ENCODE measurements around the gene ABCA9.

ABCA9 gene

GRCh38 chr17:69066482-69066881, 5.8 kb upstream of the ABCA9 start:
- TF ChIP-seq SIN3A (IDR thresholded peaks at IDR 0.05; ENCODE audit: borderline replicate concordance, insufficient read depth, low read length) (no peak), POLR2AphosphoS5 (IDR thresholded peaks at IDR 0.05; ENCODE audit: low read depth, low read length) (no peak), TAF1 (IDR thresholded peaks at IDR 0.05; ENCODE audit: borderline replicate concordance, insufficient read depth, low read length) (no peak), REST (IDR thresholded peaks at IDR 0.05; ENCODE audit: insufficient read depth in 1 of 2, low read depth in 2 of 2, low read length in 2 of 2) (no peak), FOXP2 (optimal IDR thresholded peaks at IDR 0.05; ENCODE audit: borderline replicate concordance, extremely low read depth, extremely low read length, insufficient read depth) (no peak)

GRCh38 chr17:69065113-69065512, 4.4 kb upstream of the ABCA9 start:
- no peak for TF ChIP-seq TAF1 (IDR thresholded peaks at IDR 0.05; ENCODE audit: borderline replicate concordance, insufficient read depth, low read length)
- TF ChIP-seq REST (IDR thresholded peaks at IDR 0.05; ENCODE audit: insufficient read depth in 1 of 2, low read depth in 2 of 2, low read length in 2 of 2), result no peak

GRCh38 chr17:69064476-69064875, 3.7 kb upstream of the ABCA9 start:
- TF ChIP-seq SIN3A (IDR thresholded peaks at IDR 0.05; ENCODE audit: borderline replicate concordance, insufficient read depth, low read length), result no peak
- TF ChIP-seq FOXP2 (optimal IDR thresholded peaks at IDR 0.05; ENCODE audit: borderline replicate concordance, extremely low read depth, extremely low read length, insufficient read depth), result no peak
- TF ChIP-seq REST (IDR thresholded peaks at IDR 0.05; ENCODE audit: insufficient read depth in 1 of 2, low read depth in 2 of 2, low read length in 2 of 2), result no peak
- TF ChIP-seq TAF1 (IDR thresholded peaks at IDR 0.05; ENCODE audit: borderline replicate concordance, insufficient read depth, low read length), result no peak
- no peak for TF ChIP-seq POLR2AphosphoS5 (IDR thresholded peaks at IDR 0.05; ENCODE audit: low read depth, low read length)

DNA sequence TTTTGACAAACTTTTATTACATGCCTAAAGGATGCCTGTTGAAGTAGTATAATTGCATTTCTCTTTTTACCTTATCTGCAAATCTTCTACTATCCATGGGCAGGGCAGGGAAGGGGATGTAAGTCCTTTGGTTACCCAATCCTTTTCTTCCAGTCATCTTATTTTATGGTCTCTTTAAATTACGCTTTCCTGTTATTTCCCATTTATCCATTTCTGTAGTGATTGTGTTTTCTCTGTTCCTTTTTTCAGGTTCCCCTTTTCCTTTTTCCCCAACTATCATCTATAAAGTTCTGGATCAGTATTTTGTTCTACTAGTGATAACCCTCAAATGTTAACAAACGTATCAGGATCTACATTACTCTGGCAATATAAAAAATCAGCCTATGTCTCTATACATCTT, 3.3 kb upstream of the ABCA9 start:
- TF ChIP-seq POLR2AphosphoS5 (IDR thresholded peaks at IDR 0.05; ENCODE audit: low read depth, low read length) (no peak), SIN3A (IDR thresholded peaks at IDR 0.05; ENCODE audit: borderline replicate concordance, insufficient read depth, low read length) (no peak), REST (IDR thresholded peaks at IDR 0.05; ENCODE audit: insufficient read depth in 1 of 2, low read depth in 2 of 2, low read length in 2 of 2) (no peak), TAF1 (IDR thresholded peaks at IDR 0.05; ENCODE audit: borderline replicate concordance, insufficient read depth, low read length) (no peak), FOXP2 (optimal IDR thresholded peaks at IDR 0.05; ENCODE audit: borderline replicate concordance, extremely low read depth, extremely low read length, insufficient read depth) (no peak)

DNA sequence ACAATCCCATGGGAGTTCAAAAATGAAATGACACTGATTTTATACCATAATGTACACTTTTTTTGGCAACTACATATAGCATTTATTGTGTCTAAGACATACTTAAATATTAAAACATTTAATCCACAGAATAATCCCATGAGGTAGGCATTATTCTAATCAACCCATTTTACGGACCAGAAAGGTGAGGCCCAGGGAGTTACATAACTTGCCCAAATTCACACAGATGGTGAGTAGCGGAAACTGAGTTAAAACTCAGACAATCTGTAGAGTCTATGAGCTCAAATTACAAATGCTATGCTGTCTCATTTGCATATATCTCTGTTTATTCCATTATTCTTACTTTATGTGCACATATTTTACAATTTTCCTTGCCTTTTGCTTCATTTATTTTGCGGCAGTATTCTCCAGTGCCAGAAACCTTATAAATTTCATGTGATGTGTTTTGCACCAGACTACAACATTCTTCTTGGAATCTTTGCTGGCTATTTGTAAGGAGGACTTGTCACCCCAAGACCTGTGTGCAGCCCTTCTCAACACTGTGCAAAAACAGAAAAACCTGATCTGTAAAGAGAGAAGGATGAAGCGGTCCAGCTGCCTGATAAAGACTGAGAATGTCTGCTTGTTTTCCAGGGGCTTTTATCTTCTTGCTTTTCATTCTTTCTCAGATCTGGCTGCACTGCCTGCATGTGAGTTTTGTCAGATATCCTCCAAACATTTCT, 2.3 kb upstream of the ABCA9 start:
- TF ChIP-seq POLR2AphosphoS5 (IDR thresholded peaks at IDR 0.05; ENCODE audit: low read depth, low read length), result no peak
- TF ChIP-seq FOXP2 (optimal IDR thresholded peaks at IDR 0.05; ENCODE audit: borderline replicate concordance, extremely low read depth, extremely low read length, insufficient read depth), result no peak
- no peak for TF ChIP-seq REST (IDR thresholded peaks at IDR 0.05; ENCODE audit: insufficient read depth in 1 of 2, low read depth in 2 of 2, low read length in 2 of 2)
- TF ChIP-seq SIN3A (IDR thresholded peaks at IDR 0.05; ENCODE audit: borderline replicate concordance, insufficient read depth, low read length), result no peak
- TF ChIP-seq TAF1 (IDR thresholded peaks at IDR 0.05; ENCODE audit: borderline replicate concordance, insufficient read depth, low read length), result no peak

Measured in PFSK-1 (cell line).